Psoas muscle (tissue), 8 donors: ENCODE measurements around the gene ZNF718. TPM values are rescaled to one million over a fixed set of nuclear protein-coding genes. Genes with fewer than 3 reads are reported as not detected.
"Not testable (repeated sequence)": the region's sequence is repeated elsewhere in the genome, so short reads cannot be mapped to it uniquely, and the experiment has no call there.

Source experiments
- ATAC-seq, 4 donors: fragments of 200-7000 bp; cut with Tn5 transposase; one replicate each; pipeline ENCODE4 v1.9.1; 2020; ENCODE audit warnings: moderate library complexity in 3 of 4, mild to moderate bottlenecking in 2 of 4
- DNase-seq, 2 donors: peaks; one replicate each; pipeline ENCODE4 v3.0.0-alpha.2; 2020
- H3K27ac ChIP-seq: fragments of 200-600 bp; one replicate; pipeline ENCODE4 v1.8.0; 2022
- H3K27me3 ChIP-seq, 3 donors: fragments of 200-600 bp in 1 of 3; one replicate each; pipeline versions ENCODE4 v1.6.1 to v1.8.0; 2013 to 2022; ENCODE audit warnings: low read length in 2 of 3, mild to moderate bottlenecking in 2 of 3, moderate library complexity in 1 of 3; ENCODE audit not compliant: insufficient read depth in 3 of 3
- H3K36me3 ChIP-seq, 2 donors: fragments of 200-600 bp in 1 of 2; one replicate each; pipeline versions ENCODE4 v1.6.1 to v1.8.0; 2013 to 2022; ENCODE audit warnings: low read depth in 1 of 2, mild to moderate bottlenecking in 1 of 2, moderate library complexity in 1 of 2; ENCODE audit not compliant: insufficient read depth in 1 of 2
- H3K4me1 ChIP-seq: fragments of 200-600 bp; one replicate; pipeline ENCODE4 v1.8.0; 2022
- H3K4me3 ChIP-seq: fragments of 200-600 bp; one replicate; pipeline ENCODE4 v1.8.0; 2022; ENCODE audit warnings: mild to moderate bottlenecking
- H3K9me3 ChIP-seq: fragments of 200-600 bp; one replicate; pipeline ENCODE4 v1.8.0; 2022
- CTCF ChIP-seq: fragments of 200-600 bp; IDR thresholded peaks from one replicate; pipeline ENCODE4 v1.8.0; 2022; ENCODE audit warnings: antibody characterized with exemption
- WGBS, 3 donors: extraction: QIAGEN DNeasy Blood & Tissue Kit; methylation state at CpG; one replicate each; pipeline versions ENCODE4 v1.1.6 to v1.1.7; 2013; 5-methylcytosine and 5-hydroxymethylcytosine counted together
- intact Hi-C, 2 donors: fragments of 100-400 bp; cut with DNase I; formaldehyde crosslinking; loops; one replicate each; pipeline versions ENCODE4 v1.11.0 to v1.14.2; 2022
- polyA plus RNA-seq, 3 donors: library from polyadenylated mRNA; stranded (reverse); fragments of 200-250 nt; gene quantifications; one replicate each; pipeline ENCODE4 v1.2.3, GENCODE V29; 2013
- total RNA-seq, 4 donors: library from RNA; stranded (reverse); fragmentation: NEBNext Ultra II Directional in 2 of 4; extraction: Animal tissue kit (Norgen Biotek cat#: 25700) in 2 of 4; gene quantifications; one replicate each; pipeline versions ENCODE4 v1.2.1 to v1.2.4, GENCODE V29; 2021 to 2023
- donor health status: healthy with polysubstance abuse.
- donor health status: DM: no; HTN: no; CAD: no; lungs with moderate emphysema.
- donor health status: Bipolar disorder and iron deficiency.
- donor health status: healthy.
- donor health status: DM: yes; HTN: yes; CAD: no.
- donor health status: DM: no; HTN: no; CAD: no.
- donor health status: DM: no; HTN: no; CAD: no.
- donor health status: DM: yes; HTN: yes; CAD: no.

The ZNF718 gene
- total and polyA plus RNA-seq, 7 donors: 0.44 to 3.0 (median 1.3) TPM

DNA sequence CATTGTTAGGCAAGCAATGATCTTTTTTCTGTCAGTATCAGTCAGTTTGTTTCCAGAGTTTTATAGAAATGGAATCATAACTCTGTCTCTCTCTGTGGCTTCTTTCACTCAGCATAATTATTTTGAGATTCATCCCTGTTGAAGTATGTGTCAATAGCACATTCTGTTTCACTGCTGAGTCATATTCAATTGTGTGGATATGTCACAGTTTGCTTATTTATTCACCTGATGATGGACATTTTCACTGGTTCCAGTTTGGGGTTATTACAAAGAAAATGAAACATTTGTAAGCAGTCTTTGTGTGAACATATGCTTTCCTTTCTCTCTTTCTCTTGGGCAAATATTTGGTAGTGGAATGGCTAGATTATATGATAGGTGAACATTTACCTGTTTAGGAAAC lies 10.2 kb upstream of the ZNF718 start:
- TF ChIP-seq CTCF: no peak
- ATAC-seq (no peak), DNase-seq (no peak)
- intact Hi-C loops: no loop called here
- Histone ChIP-seq H3K4me3 (no peak overlapping the region), H3K27ac (no peak overlapping the region), H3K27me3 (peaks cover 0 to 18% (median 8%) of the 10 kb centered on the region in 3 donors), H3K9me3 (peaks cover 6% of the 10 kb centered on the region), H3K36me3 (no peaks in the 10 kb centered on the region), H3K4me1 (no peaks in the 10 kb centered on the region)

DNA sequence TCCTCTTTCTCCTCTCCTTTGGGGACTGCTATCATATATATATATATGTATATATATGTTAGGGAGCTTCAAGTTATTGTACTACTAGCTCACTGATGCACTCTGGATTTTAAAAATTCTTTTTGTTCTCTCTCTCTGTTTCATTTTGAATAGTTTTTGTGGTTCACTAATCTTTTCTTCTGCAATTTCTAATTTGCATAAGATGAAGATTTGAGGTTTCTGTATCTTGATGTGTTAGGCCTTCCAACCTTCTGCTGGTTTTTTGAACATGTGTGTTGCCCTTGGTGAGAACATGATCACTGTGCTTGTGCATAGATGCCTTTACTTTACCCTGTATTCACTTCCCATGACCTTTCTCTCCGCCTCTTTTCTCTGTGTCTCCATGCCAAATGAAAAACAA lies 7.8 kb upstream of the ZNF718 start:
- Histone ChIP-seq H3K4me1 (no peaks in the 10 kb centered on the region), H3K27ac (no peak overlapping the region), H3K36me3 (no peaks in the 10 kb centered on the region), H3K4me3 (no peak overlapping the region), H3K9me3 (peaks cover 6% of the 10 kb centered on the region), H3K27me3 (no peaks in the 10 kb centered on the region)
- WGBS, 3 donors: 90 to 93% (median 92%) methylated on average over 1 of the region's 1 CpG
- DNase-seq (no peak), ATAC-seq (no peak)
- intact Hi-C loops: no loop called here
- no peak for TF ChIP-seq CTCF

GRCh38 chr4:120616-121015 lies 3.7 kb upstream of the ZNF718 start:
- H3K27ac ChIP-seq: no peak overlapping the region
- intact Hi-C loops: no loop called here
- WGBS, 3 donors: 68 to 77% (median 71%) methylated on average over 5 of the region's 5 CpGs
- DNase-seq (no peak), ATAC-seq (no peak)
- peaks cover 4% of the 10 kb centered on the region for H3K4me1 ChIP-seq
- no peaks in the 10 kb centered on the region for H3K27me3 ChIP-seq
- peaks cover 17% of the 10 kb centered on the region for H3K9me3 ChIP-seq
- H3K36me3 ChIP-seq: no peaks in the 10 kb centered on the region
- no peak overlapping the region for H3K4me3 ChIP-seq
- TF ChIP-seq CTCF: no peak

GRCh38 chr4:121408-122084 lies 2.8 kb upstream of the ZNF718 start:
- Histone ChIP-seq H3K9me3 (peaks cover 17% of the 10 kb centered on the region), H3K4me1 (peaks cover 6% of the 10 kb centered on the region), H3K27me3 (no peaks in the 10 kb centered on the region), H3K4me3 (no peak overlapping the region), H3K27ac (no peak overlapping the region), H3K36me3 (peaks cover 0 to under 1% of the 10 kb centered on the region in 2 donors)
- intact Hi-C loops: no loop called here
- TF ChIP-seq CTCF: no peak
- 73 to 78% (median 74%) methylated on average over 7 of the region's 7 CpGs for whole genome bisulfite sequencing, 3 donors
- DNase-seq (no peak), ATAC-seq (no peak)

DNA sequence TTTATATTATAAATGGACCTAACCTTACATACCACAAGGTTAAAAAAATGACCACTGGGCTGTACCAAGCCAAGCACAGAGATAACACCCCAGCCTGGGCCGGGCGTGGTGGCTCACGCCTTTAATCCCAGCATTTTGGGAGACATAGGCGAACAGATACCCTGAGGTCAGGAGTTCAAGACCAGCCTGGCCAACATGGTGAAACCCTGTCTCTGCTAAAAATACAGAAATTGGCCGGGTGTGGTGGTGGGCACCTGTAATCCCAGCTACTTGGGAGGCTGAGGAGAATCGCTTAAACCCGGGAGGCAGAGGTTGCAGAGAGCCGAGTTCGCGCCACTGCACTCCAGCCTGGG lies 403 bp upstream of the ZNF718 start:
- DNase-seq, ATAC-seq, H3K27me3 ChIP-seq, H3K4me1 ChIP-seq, intact Hi-C loops: not testable (repeated sequence)
- Histone ChIP-seq H3K4me3 (peak overlapping the region; percentile 98), H3K36me3 (peaks cover 0 to 21% of the 10 kb centered on the region in 2 donors), H3K9me3 (peaks cover 18% of the 10 kb centered on the region), H3K27ac (peak overlapping the region; percentile 83)
- WGBS, 3 donors: 47 to 51% (median 49%) methylated on average over 10 of the region's 10 CpGs
